Activated B cell treated with CpG ODN at 0.5 μM for 24 hours (primary cell): ENCODE measurements around the gene KLF13. TPM values are rescaled to one million over a fixed set of nuclear protein-coding genes. Genes with fewer than 3 reads are reported as not detected.
A peak's percentile ranks its signal among the peaks of the same experiment; 100 is the strongest.

ENCODE experiments used
- ATAC-seq: fragments of 200-7000 bp; cut with Tn5 transposase; one replicate; pipeline ENCODE4 v1.10.0; 2021; ENCODE audit warnings: low read depth, mild to moderate bottlenecking, moderate library complexity
- CTCF ChIA-PET: fragments of 350-600 bp; sonication (Branson Sonifier 250); formaldehyde crosslinking; loops from one replicate; lab custom pipeline; 2021; ENCODE audit warnings: antibody characterized with exemption; lab: Charles Lee
- POLR2A ChIA-PET: fragments of 350-600 bp; sonication (Branson Sonifier 250); formaldehyde crosslinking; loops from one replicate; lab custom pipeline; 2021; ENCODE audit warnings: antibody characterized with exemption; lab: Charles Lee
- DNase-seq: peaks from one replicate; pipeline ENCODE4 v3.0.0; 2022
- H3K27ac Mint-ChIP-seq: one replicate; pipeline ENCODE4 v1.8.0; 2020; ENCODE audit warnings: mixed read lengths
- H3K27me3 Mint-ChIP-seq: one replicate; pipeline ENCODE4 v1.8.0; 2021; ENCODE audit warnings: mixed read lengths
- H3K36me3 Mint-ChIP-seq: one replicate; pipeline ENCODE4 v1.8.0; 2021; ENCODE audit warnings: low read depth, mixed read lengths
- H3K4me1 Mint-ChIP-seq: one replicate; pipeline ENCODE4 v1.8.0; 2021; ENCODE audit warnings: mixed read lengths
- H3K4me3 Mint-ChIP-seq: one replicate; pipeline ENCODE4 v1.8.0; 2020; ENCODE audit warnings: mild to moderate bottlenecking, mixed read lengths
- H3K9me3 Mint-ChIP-seq: one replicate; pipeline ENCODE4 v1.8.0; 2020; ENCODE audit warnings: mixed read lengths
- intact Hi-C: fragments of 100-400 bp; cut with micrococcal nuclease; formaldehyde crosslinking; loops from one replicate; pipeline ENCODE4 v1.15.1; 2024
- total RNA-seq: library from RNA; stranded (reverse); gene quantifications from 2 replicates; pipeline ENCODE4 v1.2.3, GENCODE V29; 2022
- TF ChIP-seq, protein P1 (sequence below): fragments of 200-600 bp; IDR thresholded peaks from one replicate; pipeline ENCODE4 v1.8.0; 2022; ENCODE audit warnings: antibody characterized with exemption, mild to moderate bottlenecking

The KLF13 gene
- total RNA-seq, 1 donor from 2014 or later: 178 TPM

DNA sequence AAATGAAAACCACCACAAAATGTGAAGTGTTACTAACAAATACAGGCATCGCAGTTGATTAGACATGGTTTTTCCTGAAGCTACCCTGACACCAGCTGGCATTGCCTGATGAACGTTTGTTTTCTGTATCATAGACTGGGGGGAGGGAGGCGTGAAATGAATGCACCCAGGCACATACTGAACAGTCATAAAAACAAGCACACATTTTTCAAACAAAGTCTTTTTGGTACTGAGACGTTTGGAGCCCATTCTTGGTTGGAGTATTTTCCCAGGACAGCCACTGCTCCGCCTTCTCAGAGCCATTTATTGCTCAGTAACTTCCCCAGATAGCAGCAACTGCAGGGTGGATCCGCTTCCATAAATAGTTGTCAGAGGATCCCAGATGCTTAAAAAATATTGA, 52.4 kb downstream of the KLF13 start:
- ChIA-PET POLR2A (no interaction called here), CTCF (interaction anchor here (2.1 kb wide), 1 partner anchor 111 kb away, joined by 6 read pairs; no protein-coding TSS in a partner anchor)
- DNase-seq: no peak
- Mint-ChIP-seq H3K27ac (peak overlapping the region; percentile 61), H3K36me3 (peaks cover 72% of the 10 kb centered on the region), H3K9me3 (no peaks in the 10 kb centered on the region), H3K27me3 (no peaks in the 10 kb centered on the region), H3K4me1 (peaks cover 40% of the 10 kb centered on the region), H3K4me3 (no peak overlapping the region)
- intact Hi-C loops: no loop called here
- TF ChIP-seq, protein P1, sequence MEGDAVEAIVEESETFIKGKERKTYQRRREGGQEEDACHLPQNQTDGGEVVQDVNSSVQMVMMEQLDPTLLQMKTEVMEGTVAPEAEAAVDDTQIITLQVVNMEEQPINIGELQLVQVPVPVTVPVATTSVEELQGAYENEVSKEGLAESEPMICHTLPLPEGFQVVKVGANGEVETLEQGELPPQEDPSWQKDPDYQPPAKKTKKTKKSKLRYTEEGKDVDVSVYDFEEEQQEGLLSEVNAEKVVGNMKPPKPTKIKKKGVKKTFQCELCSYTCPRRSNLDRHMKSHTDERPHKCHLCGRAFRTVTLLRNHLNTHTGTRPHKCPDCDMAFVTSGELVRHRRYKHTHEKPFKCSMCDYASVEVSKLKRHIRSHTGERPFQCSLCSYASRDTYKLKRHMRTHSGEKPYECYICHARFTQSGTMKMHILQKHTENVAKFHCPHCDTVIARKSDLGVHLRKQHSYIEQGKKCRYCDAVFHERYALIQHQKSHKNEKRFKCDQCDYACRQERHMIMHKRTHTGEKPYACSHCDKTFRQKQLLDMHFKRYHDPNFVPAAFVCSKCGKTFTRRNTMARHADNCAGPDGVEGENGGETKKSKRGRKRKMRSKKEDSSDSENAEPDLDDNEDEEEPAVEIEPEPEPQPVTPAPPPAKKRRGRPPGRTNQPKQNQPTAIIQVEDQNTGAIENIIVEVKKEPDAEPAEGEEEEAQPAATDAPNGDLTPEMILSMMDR: no peak
- ATAC-seq: peak; percentile 43

DNA sequence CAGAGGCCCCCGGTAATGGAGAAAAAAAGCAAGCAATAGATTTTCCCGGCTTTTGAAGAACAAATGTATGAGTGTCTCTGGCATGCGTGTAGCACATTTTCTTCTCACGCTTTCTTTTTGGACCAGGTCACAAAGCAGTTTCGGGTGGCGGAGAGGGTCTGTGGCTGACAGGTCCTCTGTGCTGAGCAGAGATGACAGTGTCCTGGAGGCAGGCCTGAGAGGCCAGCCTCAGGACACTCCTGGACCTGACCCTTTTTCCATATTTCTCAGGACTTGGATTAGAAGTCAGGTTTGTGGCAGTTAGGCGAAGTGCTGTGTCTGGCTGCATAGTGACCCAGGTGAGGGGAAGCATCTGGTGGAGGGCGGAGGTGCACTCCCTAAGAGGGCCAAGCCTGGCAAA, 52.9 kb downstream of the KLF13 start:
- H3K27ac Mint-ChIP-seq: no peak overlapping the region
- ATAC-seq (no peak), DNase-seq (no peak)
- ChIA-PET POLR2A (no interaction called here), CTCF (interaction anchor here (2.1 kb wide), 1 partner anchor 110 kb away, joined by 6 read pairs; no protein-coding TSS in a partner anchor)
- H3K36me3 Mint-ChIP-seq: peaks cover 69% of the 10 kb centered on the region
- TF ChIP-seq, protein P1: no peak
- H3K4me1 Mint-ChIP-seq: peaks cover 37% of the 10 kb centered on the region
- H3K9me3 Mint-ChIP-seq: no peaks in the 10 kb centered on the region
- intact Hi-C loops: no loop called here
- H3K27me3 Mint-ChIP-seq: no peaks in the 10 kb centered on the region
- no peak overlapping the region for H3K4me3 Mint-ChIP-seq

DNA sequence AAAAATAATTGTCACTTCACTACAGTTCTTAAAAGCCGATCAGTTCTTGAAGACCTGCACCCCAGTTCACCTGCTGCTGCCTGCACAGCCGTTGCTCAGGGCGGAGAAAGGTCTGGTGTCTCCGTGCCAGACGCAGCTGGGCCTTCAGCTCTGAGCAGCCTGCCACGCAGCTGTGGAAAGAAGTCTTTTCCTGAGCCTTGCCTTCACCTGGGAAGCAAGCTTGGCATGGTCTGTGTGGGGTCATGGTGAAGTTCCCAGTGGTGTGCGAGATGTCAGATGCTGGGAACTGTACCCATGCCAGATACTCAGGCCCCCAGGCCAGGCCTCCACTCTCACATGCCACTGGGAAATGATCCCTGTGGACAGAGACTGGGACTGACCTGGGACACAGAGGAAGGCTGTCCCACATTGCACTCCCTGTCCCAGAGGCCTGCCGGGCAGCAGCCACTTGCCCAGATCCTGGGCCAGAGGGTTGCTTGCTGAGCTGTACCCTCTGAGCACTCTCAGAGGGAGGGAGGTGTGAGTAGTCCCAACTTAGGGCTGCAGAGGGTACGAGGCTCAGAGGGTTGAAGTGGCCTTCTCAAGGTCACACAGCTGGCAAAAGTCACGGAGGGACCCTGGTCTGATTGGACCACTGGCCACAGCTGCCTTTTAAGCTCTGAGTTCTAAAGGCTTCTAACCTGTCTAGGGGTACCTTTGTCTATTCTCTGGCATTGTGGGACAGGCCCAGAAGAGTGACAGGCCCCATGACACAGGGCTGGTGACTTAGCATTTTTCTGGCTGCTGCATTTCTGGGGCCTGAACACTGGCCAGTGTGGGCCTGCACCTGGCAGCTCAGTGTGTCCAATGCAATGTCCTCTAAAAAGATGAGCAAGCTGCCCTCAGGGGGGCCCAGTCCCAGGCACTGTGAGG, 55.4 kb downstream of the KLF13 start:
- CTCF ChIA-PET: interaction anchor here (0.8 kb wide), 1 partner anchor 53 kb away, joined by 3 read pairs; no protein-coding TSS in a partner anchor
- peaks cover 21% of the 10 kb centered on the region for H3K4me1 Mint-ChIP-seq
- DNase-seq (no peak), ATAC-seq (no peak)
- peak overlapping the region; percentile 16 for H3K27ac Mint-ChIP-seq
- H3K9me3 Mint-ChIP-seq: no peaks in the 10 kb centered on the region
- H3K4me3 Mint-ChIP-seq: no peak overlapping the region
- POLR2A ChIA-PET: interaction anchor here (0.7 to 0.9 kb wide), 2 partner anchors 16 to 53 kb away, joined by 3 read pairs; no protein-coding TSS in a partner anchor
- peaks cover 50% of the 10 kb centered on the region for H3K36me3 Mint-ChIP-seq
- TF ChIP-seq, protein P1: no peak
- no peaks in the 10 kb centered on the region for H3K27me3 Mint-ChIP-seq
- intact Hi-C loops: no loop called here

DNA sequence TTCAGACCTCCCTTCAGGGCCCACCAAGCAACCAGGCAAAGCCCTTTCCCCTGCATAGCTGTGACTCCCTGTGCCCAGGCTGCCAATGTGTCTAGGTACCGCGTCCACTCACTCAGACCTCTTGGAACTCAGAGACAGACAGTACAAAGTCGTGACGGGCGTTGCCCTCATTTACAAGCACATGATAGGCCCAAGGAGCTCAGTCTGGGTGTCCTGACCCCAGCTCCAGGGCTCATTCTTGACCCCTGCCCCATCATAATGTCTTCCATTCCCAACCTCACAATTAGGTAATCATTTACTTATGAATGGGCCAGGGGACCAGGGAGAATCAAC, 56.0 kb downstream of the KLF13 start:
- TF ChIP-seq, protein P1: no peak
- ATAC-seq (no peak), DNase-seq (no peak)
- intact Hi-C loops: no loop called here
- Mint-ChIP-seq H3K36me3 (peaks cover 44% of the 10 kb centered on the region), H3K27ac (peak overlapping the region; percentile 16), H3K9me3 (no peaks in the 10 kb centered on the region), H3K4me1 (peaks cover 18% of the 10 kb centered on the region), H3K27me3 (no peaks in the 10 kb centered on the region), H3K4me3 (no peak overlapping the region)
- ChIA-PET CTCF (no interaction called here), POLR2A (interaction anchor here (0.7 to 0.9 kb wide), 2 partner anchors 17 to 52 kb away, joined by 3 read pairs; no protein-coding TSS in a partner anchor)

DNA sequence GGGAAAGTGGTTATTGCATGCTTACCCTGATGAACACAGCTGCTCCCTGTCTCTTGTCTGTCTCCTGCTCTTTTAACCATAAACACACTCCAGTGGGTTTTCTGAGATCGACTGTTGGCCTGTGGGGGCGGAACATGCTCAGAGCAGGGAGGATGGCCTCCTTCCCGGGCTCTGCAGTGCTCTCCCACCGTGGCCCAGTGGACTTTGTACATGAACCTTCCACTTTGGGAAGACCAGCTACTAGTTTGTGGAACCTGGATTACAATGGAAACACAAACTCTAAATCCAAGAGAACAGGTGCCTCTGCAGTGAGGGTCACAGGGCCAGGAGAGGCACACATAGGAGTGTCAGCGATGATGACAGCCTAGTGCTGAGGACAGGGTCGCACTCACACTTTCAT, 56.5 kb downstream of the KLF13 start:
- POLR2A ChIA-PET: interaction anchor here (0.7 kb wide), 1 partner anchor 18 kb away, joined by 3 read pairs; no protein-coding TSS in a partner anchor
- H3K36me3 Mint-ChIP-seq: peaks cover 39% of the 10 kb centered on the region

More for the DNA sequence above, 56.5 kb downstream of the KLF13 start:
- H3K4me1 Mint-ChIP-seq: peaks cover 16% of the 10 kb centered on the region
- no peak overlapping the region for H3K4me3 Mint-ChIP-seq
- H3K9me3 Mint-ChIP-seq: no peaks in the 10 kb centered on the region
- intact Hi-C loops: no loop called here
- TF ChIP-seq, protein P1: no peak
- H3K27ac Mint-ChIP-seq: no peak overlapping the region
- CTCF ChIA-PET: no interaction called here
- ATAC-seq: no peak
- no peak for DNase-seq
- H3K27me3 Mint-ChIP-seq: no peaks in the 10 kb centered on the region
